ENCODE results near the gene SH3BP5L. TPM values are rescaled to one million over a fixed set of nuclear protein-coding genes. Genes with fewer than 3 reads are reported as not detected.

Gene SH3BP5L
- total and polyA plus RNA-seq, 2 of the 13 experiments (the other 11 are each of a cell fraction or from before 2014, with no cell fraction given): 10.3 to 14.9 TPM

DNA sequence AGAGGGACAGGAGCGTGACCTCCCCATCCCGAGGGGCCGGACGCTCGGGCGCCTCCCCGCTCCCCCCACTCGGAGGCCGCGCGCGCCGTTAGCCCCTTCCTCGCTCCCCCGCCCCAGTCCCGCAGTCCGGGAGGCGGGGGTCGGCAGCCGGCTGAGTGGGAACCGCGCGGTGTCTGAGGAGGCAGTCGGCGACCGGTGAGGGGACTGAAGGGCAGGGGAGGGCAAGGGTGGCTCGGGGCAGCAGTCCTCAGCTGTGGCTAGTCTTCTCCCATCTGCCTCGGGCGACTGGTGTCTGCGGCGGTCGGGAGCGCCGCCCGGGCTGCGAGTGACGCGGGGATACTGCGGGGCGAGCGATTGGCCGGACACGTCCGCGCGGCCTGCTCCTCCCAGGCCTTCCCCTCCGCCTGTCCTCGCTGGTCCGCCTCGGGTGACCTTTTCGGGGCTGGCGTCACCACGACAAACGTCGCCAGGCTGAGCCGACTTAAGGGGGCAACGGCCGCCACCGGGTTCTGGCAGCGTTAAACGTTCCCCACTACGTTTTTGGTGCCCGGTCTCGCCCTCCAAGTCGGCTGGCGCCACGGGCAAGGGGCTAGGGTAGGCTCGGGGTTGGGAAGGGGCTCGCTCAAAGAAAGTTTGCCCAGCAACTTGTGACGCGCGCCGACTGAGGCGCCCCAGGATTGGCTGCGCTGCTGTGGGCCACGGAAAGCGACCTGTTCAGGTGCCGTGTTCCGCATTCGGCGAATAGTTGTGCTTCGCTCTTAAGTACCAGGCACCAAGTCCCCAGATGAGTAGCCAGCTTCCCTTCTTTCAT, 12.8 kb upstream of the SH3BP5L start (continued):
- TF ChIP-seq, protein P1, sequence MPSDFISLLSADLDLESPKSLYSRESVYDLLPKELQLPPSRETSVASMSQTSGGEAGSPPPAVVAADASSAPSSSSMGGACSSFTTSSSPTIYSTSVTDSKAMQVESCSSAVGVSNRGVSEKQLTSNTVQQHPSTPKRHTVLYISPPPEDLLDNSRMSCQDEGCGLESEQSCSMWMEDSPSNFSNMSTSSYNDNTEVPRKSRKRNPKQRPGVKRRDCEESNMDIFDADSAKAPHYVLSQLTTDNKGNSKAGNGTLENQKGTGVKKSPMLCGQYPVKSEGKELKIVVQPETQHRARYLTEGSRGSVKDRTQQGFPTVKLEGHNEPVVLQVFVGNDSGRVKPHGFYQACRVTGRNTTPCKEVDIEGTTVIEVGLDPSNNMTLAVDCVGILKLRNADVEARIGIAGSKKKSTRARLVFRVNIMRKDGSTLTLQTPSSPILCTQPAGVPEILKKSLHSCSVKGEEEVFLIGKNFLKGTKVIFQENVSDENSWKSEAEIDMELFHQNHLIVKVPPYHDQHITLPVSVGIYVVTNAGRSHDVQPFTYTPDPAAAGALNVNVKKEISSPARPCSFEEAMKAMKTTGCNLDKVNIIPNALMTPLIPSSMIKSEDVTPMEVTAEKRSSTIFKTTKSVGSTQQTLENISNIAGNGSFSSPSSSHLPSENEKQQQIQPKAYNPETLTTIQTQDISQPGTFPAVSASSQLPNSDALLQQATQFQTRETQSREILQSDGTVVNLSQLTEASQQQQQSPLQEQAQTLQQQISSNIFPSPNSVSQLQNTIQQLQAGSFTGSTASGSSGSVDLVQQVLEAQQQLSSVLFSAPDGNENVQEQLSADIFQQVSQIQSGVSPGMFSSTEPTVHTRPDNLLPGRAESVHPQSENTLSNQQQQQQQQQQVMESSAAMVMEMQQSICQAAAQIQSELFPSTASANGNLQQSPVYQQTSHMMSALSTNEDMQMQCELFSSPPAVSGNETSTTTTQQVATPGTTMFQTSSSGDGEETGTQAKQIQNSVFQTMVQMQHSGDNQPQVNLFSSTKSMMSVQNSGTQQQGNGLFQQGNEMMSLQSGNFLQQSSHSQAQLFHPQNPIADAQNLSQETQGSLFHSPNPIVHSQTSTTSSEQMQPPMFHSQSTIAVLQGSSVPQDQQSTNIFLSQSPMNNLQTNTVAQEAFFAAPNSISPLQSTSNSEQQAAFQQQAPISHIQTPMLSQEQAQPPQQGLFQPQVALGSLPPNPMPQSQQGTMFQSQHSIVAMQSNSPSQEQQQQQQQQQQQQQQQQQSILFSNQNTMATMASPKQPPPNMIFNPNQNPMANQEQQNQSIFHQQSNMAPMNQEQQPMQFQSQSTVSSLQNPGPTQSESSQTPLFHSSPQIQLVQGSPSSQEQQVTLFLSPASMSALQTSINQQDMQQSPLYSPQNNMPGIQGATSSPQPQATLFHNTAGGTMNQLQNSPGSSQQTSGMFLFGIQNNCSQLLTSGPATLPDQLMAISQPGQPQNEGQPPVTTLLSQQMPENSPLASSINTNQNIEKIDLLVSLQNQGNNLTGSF (CRISPR knock-in tag; IDR thresholded peaks at IDR 0.05): peak; percentile 82
- peak; percentile 64; the same call in 1 of the 2 replicates for TF ChIP-seq ZNF512 (CRISPR knock-in tag; IDR thresholded peaks at IDR 0.05)
- TF ChIP-seq ZFP91 (CRISPR knock-in tag; IDR thresholded peaks at IDR 0.05; ENCODE audit: borderline replicate concordance): peak; percentile 97
- TF ChIP-seq ETV6 (CRISPR knock-in tag; conservative IDR thresholded peaks at IDR 0.05): 0 out of 2 replicates have a peak, but pooled peaks have one; percentile 29
- 0 out of 2 replicates have a peak, but pooled peaks have one; percentile 63 for TF ChIP-seq ELF1 (CRISPR knock-in tag; IDR thresholded peaks at IDR 0.05)
- TF ChIP-seq, protein P2, sequence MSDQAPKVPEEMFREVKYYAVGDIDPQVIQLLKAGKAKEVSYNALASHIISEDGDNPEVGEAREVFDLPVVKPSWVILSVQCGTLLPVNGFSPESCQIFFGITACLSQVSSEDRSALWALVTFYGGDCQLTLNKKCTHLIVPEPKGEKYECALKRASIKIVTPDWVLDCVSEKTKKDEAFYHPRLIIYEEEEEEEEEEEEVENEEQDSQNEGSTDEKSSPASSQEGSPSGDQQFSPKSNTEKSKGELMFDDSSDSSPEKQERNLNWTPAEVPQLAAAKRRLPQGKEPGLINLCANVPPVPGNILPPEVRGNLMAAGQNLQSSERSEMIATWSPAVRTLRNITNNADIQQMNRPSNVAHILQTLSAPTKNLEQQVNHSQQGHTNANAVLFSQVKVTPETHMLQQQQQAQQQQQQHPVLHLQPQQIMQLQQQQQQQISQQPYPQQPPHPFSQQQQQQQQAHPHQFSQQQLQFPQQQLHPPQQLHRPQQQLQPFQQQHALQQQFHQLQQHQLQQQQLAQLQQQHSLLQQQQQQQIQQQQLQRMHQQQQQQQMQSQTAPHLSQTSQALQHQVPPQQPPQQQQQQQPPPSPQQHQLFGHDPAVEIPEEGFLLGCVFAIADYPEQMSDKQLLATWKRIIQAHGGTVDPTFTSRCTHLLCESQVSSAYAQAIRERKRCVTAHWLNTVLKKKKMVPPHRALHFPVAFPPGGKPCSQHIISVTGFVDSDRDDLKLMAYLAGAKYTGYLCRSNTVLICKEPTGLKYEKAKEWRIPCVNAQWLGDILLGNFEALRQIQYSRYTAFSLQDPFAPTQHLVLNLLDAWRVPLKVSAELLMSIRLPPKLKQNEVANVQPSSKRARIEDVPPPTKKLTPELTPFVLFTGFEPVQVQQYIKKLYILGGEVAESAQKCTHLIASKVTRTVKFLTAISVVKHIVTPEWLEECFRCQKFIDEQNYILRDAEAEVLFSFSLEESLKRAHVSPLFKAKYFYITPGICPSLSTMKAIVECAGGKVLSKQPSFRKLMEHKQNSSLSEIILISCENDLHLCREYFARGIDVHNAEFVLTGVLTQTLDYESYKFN (CRISPR knock-in tag; conservative IDR thresholded peaks at IDR 0.05): peak; percentile 38; the same call in 1 of the 2 replicates
- TF ChIP-seq ZNF235 (CRISPR knock-in tag; IDR thresholded peaks at IDR 0.05; ENCODE audit: borderline replicate concordance): peak; percentile 57; the same call in 1 of the 2 replicates
- TF ChIP-seq, protein P3, sequence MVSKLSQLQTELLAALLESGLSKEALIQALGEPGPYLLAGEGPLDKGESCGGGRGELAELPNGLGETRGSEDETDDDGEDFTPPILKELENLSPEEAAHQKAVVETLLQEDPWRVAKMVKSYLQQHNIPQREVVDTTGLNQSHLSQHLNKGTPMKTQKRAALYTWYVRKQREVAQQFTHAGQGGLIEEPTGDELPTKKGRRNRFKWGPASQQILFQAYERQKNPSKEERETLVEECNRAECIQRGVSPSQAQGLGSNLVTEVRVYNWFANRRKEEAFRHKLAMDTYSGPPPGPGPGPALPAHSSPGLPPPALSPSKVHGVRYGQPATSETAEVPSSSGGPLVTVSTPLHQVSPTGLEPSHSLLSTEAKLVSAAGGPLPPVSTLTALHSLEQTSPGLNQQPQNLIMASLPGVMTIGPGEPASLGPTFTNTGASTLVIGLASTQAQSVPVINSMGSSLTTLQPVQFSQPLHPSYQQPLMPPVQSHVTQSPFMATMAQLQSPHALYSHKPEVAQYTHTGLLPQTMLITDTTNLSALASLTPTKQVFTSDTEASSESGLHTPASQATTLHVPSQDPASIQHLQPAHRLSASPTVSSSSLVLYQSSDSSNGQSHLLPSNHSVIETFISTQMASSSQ (IDR thresholded peaks at IDR 0.05; ENCODE audit: low read depth): no peak
- TF ChIP-seq, protein P3 (CRISPR knock-in tag; IDR thresholded peaks at IDR 0.05; ENCODE audit: borderline replicate concordance): no peak
- no peak for TF ChIP-seq NRL (CRISPR knock-in tag; IDR thresholded peaks at IDR 0.05; ENCODE audit: borderline replicate concordance)
